Measurements from ENCODE around the gene ACSS1. TPM values are rescaled to one million over a fixed set of nuclear protein-coding genes. Genes with fewer than 3 reads are reported as not detected.
"Not testable (repeated sequence)": the region's sequence is repeated elsewhere in the genome, so short reads cannot be mapped to it uniquely, and the experiment has no call there.

The ACSS1 gene
- total RNA-seq, 1 donor from 2014 or later, result not detected

GRCh38 chr20:25005661-25006060 is 52.3 kb downstream of the ACSS1 start:
- Histone ChIP-seq H3K79me2 (ENCODE audit: low read depth) (no peaks in the 10 kb centered on the region), H3F3A (ENCODE audit: low read depth) (no peaks in the 10 kb centered on the region), H3K36me3 (no peaks in the 10 kb centered on the region), H3K9me3 (ENCODE audit: low read depth) (no peaks in the 10 kb centered on the region), H3K9ac (no peak overlapping the region), H2AFZ (replicated peaks) (no peak overlapping the region), H3K4me1 (no peaks in the 10 kb centered on the region), H3K4me3 (no peak overlapping the region), H3K27ac (no peak overlapping the region), H3K4me2 (no peak overlapping the region), H3K27me3 (peaks cover 7% of the 10 kb centered on the region), H4K20me1 (ENCODE audit: low read depth) (no peaks in the 10 kb centered on the region)
- no peaks in the 10 kb centered on the region for H3K36me3 Mint-ChIP-seq
- no peak for DNase-seq (ENCODE audit: low spot score)
- TF ChIP-seq EZH2phosphoT487 (IDR thresholded peaks at IDR 0.05), result no peak
- no peak for TF ChIP-seq EZH2 (IDR thresholded peaks at IDR 0.05)
- TF ChIP-seq CTCF (IDR thresholded peaks at IDR 0.05), result no peak
- peaks cover 2% of the 10 kb centered on the region for H3K27me3 Mint-ChIP-seq (ENCODE audit: insufficient read depth, low read depth)
- no peaks in the 10 kb centered on the region for H3K4me1 Mint-ChIP-seq
- H3K4me3 Mint-ChIP-seq, result no peak overlapping the region
- no peak overlapping the region for H3K27ac Mint-ChIP-seq
- no peaks in the 10 kb centered on the region for H3K9me3 Mint-ChIP-seq

GRCh38 chr20:25005220-25005619 is 52.7 kb downstream of the ACSS1 start:
- no peak for DNase-seq (ENCODE audit: low spot score)
- Histone ChIP-seq H3F3A (ENCODE audit: low read depth) (no peaks in the 10 kb centered on the region), H3K4me3 (no peak overlapping the region), H3K79me2 (ENCODE audit: low read depth) (no peaks in the 10 kb centered on the region), H3K9ac (no peak overlapping the region), H3K4me1 (no peaks in the 10 kb centered on the region), H4K20me1 (ENCODE audit: low read depth) (no peaks in the 10 kb centered on the region), H3K9me3 (ENCODE audit: low read depth) (no peaks in the 10 kb centered on the region), H3K27ac (no peak overlapping the region), H3K36me3 (no peaks in the 10 kb centered on the region), H3K4me2 (no peak overlapping the region), H3K27me3 (peaks cover 12% of the 10 kb centered on the region), H2AFZ (replicated peaks) (no peak overlapping the region)
- H3K9me3 Mint-ChIP-seq, result no peaks in the 10 kb centered on the region
- peaks cover 2% of the 10 kb centered on the region for H3K27me3 Mint-ChIP-seq (ENCODE audit: insufficient read depth, low read depth)
- no peak overlapping the region for H3K4me3 Mint-ChIP-seq
- H3K27ac Mint-ChIP-seq, result no peak overlapping the region
- H3K36me3 Mint-ChIP-seq, result no peaks in the 10 kb centered on the region
- TF ChIP-seq CTCF (IDR thresholded peaks at IDR 0.05) (no peak), EZH2phosphoT487 (IDR thresholded peaks at IDR 0.05) (no peak), EZH2 (IDR thresholded peaks at IDR 0.05) (no peak)
- H3K4me1 Mint-ChIP-seq, result no peaks in the 10 kb centered on the region

- Histone ChIP-seq H3K4me1 (no peaks in the 10 kb centered on the region), H3K4me3 (no peak overlapping the region), H3K27ac (no peak overlapping the region), H3K4me2 (no peak overlapping the region), H3K9me3 (ENCODE audit: low read depth) (no peaks in the 10 kb centered on the region), H3K79me2 (ENCODE audit: low read depth) (no peaks in the 10 kb centered on the region), H4K20me1 (ENCODE audit: low read depth) (no peaks in the 10 kb centered on the region), H2AFZ (replicated peaks) (no peak overlapping the region), H3K27me3 (peaks cover 34% of the 10 kb centered on the region), H3K36me3 (no peaks in the 10 kb centered on the region), H3K9ac (no peak overlapping the region), H3F3A (ENCODE audit: low read depth) (no peaks in the 10 kb centered on the region)
- Mint-ChIP-seq H3K4me1 (no peaks in the 10 kb centered on the region), H3K4me3 (no peak overlapping the region), H3K27me3 (ENCODE audit: insufficient read depth, low read depth) (peaks cover 8% of the 10 kb centered on the region), H3K27ac (no peak overlapping the region), H3K36me3 (no peaks in the 10 kb centered on the region), H3K9me3 (no peaks in the 10 kb centered on the region)
- no peak for DNase-seq (ENCODE audit: low spot score)
- TF ChIP-seq EZH2 (IDR thresholded peaks at IDR 0.05) (no peak), CTCF (IDR thresholded peaks at IDR 0.05) (no peak), EZH2phosphoT487 (IDR thresholded peaks at IDR 0.05) (no peak)
These were observed 54.9 kb downstream of the ACSS1 start for GRCh38 chr20:25003002-25003401.

- H3K4me1 Mint-ChIP-seq, H3K9me3 Mint-ChIP-seq, H3K4me3 Mint-ChIP-seq: not testable (repeated sequence)
These were observed 56.6 kb downstream of the ACSS1 start for GRCh38 chr20:25001323-25001722.

More at GRCh38 chr20:25001323-25001722, 56.6 kb downstream of the ACSS1 start:
- H2AFZ ChIP-seq (replicated peaks); H3K79me2 ChIP-seq (ENCODE audit: low read depth); H4K20me1 ChIP-seq (ENCODE audit: low read depth); H3K4me2 ChIP-seq; H3K27ac ChIP-seq; H3K4me3 ChIP-seq; H3K36me3 Mint-ChIP-seq; H3K9me3 ChIP-seq (ENCODE audit: low read depth); H3K9ac ChIP-seq; DNase-seq (ENCODE audit: low spot score); H3F3A ChIP-seq (ENCODE audit: low read depth); H3K36me3 ChIP-seq; H3K4me1 ChIP-seq; H3K27ac Mint-ChIP-seq: not testable (repeated sequence)
- peaks cover 51% of the 10 kb centered on the region for H3K27me3 ChIP-seq
- peaks cover 11% of the 10 kb centered on the region for H3K27me3 Mint-ChIP-seq (ENCODE audit: insufficient read depth, low read depth)

Data from neural progenitor cell (in vitro differentiated cells).